Measurements from ENCODE around the gene STEAP2.
A peak's percentile ranks its signal among the peaks of the same experiment; 100 is the strongest.
"Not testable (repeated sequence)": the region's sequence is repeated elsewhere in the genome, so short reads cannot be mapped to it uniquely, and the experiment has no call there.

The STEAP2 gene

DNA sequence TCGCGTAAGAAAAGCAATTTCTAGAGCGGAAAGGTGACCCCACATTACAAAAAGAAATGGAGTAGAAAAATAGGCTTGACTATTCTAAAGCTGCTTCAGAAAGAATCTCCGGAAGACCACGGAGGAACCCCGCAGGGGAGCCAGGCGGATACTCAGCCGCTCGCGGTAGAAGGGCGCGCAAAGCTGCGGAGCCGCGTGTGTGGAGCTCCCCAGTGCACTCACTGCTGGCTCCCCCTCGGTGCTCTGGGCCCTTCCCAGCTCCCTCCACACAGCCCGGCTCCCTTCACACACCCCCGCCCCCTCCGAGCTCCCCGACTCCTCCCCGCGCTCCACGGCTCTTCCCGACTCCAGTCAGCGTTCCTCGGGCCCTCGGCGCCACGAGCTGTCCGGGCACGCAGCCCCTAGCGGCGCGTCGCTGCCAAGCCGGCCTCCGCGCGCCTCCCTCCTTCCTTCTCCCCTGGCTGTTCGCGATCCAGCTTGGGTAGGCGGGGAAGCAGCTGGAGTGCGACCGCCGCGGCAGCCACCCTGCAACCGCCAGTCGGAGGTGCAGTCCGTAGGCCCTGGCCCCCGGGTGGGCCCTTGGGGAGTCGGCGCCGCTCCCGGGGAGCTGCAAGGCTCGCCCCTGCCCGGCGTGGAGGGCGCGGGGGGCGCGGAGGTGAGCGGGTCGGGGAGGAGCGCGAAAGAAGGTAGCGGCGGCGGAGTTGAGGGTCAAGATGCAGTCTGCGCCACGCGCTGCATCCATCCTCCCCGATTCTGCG is at the start of gene STEAP2:
Gene STEAP2, plus strand, starts transcription at position 350 of the 758 bp plus-strand sequence. CDS start 13,343 bp downstream, outside the sequence.
- DNase-seq = peak; percentile 75

DNA sequence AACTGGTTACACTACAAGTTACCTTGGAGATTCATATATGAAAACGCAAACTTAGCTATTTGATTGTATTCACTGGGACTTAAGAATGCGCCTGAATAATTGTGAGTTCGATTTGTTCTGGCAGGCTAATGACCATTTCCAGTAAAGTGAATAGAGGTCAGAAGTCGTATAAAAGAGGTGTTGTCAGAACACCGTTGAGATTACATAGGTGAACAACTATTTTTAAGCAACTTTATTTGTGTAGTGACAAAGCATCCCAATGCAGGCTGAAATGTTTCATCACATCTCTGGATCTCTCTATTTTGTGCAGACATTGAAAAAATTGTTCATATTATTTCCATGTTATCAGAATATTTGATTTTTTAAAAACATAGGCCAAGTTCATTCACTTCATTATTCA is 48.0 kb upstream of the STEAP2 start:
- no peak for DNase-seq

DNA sequence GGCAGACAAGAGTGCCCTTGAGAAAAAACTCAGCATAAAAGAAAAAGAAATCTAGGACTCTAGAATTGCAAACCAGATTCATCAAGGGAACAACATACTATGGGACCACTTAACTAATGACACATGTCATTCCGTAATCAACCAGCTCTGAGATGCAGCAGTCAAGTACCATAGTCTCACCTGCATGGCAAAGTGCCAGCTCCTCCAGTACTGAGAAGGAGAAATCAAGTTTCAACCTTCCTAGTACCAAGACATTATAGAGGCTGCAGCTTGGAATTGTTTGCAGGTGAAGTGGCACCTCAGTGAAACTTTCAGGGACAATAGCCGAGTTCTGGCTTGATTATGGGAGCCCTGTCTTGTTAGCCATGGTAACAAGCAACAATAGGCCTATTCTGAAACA is 45.8 kb upstream of the STEAP2 start:
- no peak for DNase-seq

DNA sequence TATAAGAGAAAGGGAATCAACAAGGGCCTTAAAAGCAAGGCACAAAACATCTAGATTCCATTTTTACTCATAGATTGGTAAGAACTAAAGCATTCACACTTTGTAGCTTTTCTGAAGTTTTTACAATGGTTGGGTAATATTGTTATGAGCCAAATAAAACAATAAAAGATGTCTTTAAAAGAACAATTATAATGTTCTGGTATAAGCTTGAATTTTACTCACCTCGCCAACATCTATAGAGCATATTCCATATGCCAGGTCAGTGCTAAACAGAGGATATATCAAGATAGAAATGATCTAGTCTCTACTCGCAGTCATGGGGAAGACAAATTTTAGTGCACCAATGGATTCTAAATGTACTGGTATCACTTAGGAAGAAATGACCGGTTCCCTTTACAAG is 45.4 kb upstream of the STEAP2 start:
- DNase-seq = no peak

DNA sequence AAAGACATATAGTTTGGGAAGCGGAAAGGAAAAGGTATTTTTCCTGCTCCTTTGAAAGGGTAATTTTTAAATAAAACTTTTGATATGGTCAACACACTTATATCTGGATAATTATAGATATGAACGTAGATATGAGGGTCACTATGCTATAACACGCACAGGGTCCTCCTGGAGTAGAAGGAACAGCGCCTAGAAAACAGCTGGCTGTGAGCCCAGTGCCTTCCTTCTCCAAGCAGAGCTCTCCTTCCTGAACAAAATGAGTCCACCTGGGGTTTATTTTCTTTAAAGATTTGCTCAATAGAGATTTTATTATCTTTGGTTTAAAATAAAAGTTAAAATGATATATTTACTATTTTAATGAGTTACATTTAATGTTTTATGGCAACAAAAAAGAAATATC is 44.2 kb upstream of the STEAP2 start:
- DNase-seq = no peak

DNA sequence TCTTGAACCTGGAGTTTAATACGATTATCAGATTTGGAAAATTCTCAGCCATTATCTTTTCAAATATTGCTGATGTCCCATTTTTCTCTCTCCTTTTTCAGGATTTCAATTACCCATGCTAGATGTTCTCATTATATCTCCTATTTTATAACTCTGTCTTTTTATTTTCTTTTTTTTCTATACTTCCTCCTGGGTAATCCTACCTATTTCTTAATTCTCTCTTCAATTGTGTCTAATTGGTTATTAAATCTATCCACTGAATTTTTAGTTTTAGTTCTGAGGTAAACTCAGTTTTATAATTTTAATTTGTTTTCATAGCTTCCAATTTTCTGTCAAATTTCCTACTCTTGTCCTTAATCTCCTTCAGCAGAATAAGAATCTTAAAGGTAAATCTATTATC is 41.6 kb upstream of the STEAP2 start:
- no peak for DNase-seq

DNA sequence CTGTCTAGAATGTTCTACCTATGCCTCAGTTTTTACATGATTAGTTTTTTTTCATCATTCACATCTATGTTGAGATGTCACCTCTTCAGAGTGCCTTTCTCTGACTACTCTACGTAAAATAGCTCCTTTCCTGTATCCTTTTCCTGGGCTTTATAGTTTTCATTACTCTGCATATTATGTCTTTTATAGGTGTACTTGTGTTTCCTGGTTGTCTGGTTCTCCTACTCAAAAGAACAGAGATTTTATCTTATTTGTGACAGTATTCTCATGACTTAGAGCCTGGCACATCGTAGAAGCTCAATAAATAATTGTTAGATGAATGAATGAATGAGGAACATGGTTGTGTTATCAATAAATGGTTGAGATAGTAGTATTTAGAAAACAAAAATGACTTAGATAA is 39.4 kb upstream of the STEAP2 start:
- no peak for DNase-seq

DNA sequence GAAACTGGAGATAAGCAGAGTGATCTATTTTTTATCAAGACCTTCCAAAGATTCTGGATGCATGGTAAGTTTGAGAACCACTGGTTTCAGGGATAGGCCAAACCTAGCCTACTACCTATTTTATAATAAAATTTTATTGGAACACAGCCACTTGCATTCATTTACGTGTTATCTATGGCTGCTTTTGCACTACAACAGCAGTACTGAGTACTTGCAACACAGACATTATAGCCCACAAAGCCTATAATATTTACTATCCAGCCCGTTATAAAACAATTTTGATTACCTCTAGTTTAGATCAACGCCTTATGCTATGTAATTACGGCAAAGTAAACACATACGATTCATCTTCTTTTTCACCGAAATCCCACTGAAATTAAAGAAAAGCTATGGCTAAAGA is 38.9 kb upstream of the STEAP2 start:
- DNase-seq = no peak

DNA sequence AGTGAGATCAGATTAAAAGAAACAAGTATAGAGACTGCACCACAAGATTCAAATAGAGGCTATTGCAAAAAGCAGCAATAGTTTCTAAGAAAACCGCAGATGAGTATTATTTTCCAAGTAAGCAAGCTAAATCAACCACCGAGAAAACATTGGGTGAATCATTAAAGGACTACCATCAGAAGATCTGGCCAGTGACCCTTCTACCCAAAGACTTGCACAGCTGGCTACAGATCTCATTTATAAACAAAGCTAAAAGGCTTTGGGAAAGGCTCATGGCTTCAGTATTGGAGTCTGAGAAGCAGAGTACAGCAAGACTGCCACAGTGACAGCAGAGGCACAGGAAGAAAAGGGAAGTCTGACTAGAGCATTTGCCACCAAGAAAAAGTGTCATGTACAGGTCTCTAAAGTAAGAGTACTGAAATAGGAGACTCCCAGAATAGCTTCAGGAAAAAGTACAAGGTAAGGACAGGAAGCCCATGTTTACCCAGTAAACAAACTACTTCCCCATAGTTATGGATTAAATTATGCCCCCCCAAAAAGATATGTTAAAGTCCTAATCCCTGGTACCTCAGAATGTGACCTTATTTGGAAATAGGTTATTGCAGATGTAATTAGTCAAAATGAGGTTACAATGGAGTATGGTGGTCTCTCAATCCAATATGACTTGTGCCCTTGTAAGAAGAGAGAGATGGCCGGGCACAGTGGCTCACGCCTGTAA is 38.3 kb upstream of the STEAP2 start:
- DNase-seq = no peak

DNA sequence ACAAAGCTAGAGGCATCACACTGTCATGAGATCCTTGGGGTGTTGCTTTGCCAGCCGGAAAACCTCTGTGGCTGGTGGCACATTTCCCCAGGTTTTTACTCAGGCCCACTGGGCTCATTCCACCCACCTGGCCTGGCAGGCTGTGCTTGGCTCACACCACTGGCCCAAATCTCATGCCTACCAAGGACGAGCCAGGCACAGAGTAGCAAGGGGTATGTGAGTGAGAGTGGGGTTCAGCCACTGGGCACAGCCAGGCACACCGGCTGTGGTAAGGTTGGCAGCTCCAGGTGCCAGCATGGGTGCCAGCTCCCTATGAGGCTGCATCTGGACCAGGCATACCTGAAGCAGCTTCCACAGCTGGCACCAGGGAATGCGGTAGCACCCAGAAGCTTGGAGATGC is 35.9 kb upstream of the STEAP2 start:
- DNase-seq = no peak

DNA sequence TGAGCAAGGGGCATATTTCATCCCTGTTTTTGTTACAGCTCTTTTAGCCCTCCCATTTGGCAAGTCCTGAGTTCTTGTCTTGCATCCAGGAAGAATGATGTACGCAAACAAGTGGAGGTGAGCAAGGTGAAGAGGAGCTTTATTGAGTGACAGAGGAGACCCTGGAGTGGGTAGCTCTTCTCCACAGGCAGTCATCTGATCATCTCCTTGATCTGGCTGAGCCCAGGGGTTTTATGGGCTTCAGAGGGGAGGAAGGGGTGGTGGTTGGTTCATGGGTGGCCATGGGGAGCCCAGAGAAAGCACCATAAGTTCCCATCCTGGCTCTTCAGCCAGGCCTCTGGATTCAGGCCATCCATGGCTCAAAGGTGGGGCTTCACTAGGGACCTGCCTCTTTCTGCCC is 35.3 kb upstream of the STEAP2 start:
- no peak for DNase-seq

DNA sequence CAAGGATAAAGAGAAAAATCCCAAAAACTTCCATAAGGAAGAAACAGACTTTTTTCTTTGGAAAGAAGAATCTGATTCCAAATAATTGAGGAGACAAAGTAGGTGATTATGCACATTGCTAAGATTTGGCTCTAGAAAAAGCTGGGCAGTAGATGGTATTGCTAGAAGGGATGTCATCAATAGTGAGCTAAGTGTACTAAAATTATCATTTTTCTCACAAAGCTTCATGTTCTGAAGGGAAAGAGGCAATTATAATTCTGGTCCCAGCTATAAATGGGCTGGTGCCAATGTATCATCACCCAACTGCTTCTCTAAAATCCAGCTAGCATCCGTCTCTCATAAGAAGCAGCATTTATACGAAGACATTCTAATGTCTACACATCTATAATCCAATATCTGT is 33.4 kb upstream of the STEAP2 start:
- no peak for DNase-seq

DNA sequence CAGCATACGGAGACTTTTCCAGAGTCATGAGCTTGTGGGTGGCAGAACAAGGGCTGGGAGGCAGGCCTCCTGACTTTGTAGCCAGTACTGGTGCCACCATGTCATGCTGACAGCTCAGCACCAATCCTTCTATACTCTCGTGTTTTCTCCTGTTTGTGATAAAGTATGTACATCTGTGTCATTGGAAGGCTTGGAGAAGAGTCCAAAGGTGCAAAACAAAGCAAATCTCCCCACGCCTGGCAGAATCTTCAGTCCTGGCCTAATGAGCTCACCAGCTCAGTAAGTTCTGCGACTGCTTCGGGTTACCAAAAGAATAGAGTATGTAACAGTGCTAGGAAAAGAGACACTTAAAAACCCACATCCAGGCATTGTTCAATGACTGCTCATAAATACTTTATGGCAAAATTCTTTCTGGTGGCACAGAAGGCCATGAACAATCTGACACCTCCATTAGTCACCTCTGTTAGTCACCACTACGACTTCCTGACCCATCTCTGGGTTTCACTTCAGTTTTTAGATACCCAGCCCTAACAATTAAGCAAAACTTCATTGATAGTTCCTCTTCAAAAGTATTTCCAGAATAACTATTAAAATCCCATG is 32.8 kb upstream of the STEAP2 start:
- no peak for DNase-seq

DNA sequence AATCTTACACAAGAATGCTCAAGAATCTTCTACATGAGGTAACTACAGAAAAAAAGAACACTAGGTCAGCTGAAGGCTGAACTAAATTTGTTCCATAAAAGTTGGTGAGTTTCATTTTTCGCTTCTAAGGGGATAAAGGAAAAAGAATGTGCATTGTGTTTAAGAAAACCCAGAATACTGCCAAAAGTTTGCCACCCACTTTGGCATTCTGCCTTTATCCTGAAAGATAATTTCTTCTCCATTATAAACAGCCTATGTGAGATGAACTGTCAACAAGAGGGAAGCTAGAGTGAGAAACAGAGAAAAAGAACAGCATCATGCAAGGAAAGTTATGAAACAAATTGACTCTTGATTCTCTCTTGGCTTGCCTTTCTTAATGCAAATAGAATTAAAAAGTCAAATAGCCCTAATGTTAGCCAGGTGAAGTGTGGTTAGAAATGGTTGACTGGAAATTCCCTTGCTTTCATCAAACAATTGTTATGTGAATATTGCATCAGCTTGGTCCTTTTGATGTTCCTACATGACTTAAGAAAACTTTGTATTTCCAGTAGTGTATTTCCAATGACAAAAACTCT is 31.4 kb upstream of the STEAP2 start:
- no peak for DNase-seq

DNA sequence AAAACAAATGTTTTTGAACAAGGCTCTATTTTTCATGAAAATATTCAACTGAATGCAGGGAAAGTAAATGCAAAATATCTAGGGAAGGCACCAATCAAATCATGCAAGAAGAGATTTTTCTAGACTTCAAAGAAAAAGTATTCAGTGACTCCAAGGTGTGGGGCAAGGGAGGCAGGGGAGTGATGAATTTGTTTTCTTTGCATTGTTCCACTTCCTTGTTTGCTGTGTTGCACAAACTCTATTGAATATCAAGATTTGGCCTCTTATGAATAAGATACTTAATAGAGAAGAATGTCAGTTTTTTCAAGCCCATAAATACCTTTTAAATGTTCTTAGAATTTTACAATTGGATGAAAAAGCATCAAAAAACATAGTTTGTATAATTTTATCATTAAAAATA is 30.9 kb upstream of the STEAP2 start:
- no peak for DNase-seq

DNA sequence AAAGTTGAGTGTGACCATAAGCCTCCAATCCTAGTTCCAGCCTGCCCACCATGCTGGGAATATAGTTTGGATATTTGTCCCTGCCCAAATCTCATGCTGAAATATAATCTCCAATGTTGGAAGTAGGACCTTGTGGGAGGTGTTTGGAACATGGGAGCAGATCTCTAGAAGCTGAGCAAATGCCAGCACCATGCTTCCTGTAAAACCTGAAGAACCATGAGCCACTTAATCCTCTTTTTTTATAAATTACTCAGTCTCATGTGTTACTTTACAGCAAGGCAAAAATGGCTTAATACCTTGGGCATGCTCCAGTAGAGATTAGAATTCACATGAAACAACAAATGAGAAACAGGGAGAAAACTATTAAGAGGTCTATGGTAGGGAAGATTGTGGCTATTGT is 30.1 kb upstream of the STEAP2 start:
- no peak for DNase-seq

DNA sequence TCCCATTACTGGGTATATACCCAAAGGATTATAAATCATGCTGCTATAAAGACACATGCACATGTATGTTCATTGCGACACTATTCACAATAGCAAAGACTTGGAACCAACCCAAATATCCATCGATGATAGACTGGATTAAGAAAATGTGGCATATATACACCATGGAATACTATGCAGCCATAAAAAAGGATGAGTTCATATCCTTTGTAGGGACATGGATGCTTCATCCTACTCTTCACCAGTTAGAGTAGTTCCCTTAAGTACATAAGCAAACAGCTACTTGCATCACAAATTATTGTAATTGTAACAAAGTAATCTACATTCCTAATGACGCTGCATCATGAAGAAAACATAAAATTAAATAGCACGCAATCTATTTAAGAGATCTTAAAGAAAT is 25.2 kb upstream of the STEAP2 start:
- DNase-seq = not testable (repeated sequence)

DNA sequence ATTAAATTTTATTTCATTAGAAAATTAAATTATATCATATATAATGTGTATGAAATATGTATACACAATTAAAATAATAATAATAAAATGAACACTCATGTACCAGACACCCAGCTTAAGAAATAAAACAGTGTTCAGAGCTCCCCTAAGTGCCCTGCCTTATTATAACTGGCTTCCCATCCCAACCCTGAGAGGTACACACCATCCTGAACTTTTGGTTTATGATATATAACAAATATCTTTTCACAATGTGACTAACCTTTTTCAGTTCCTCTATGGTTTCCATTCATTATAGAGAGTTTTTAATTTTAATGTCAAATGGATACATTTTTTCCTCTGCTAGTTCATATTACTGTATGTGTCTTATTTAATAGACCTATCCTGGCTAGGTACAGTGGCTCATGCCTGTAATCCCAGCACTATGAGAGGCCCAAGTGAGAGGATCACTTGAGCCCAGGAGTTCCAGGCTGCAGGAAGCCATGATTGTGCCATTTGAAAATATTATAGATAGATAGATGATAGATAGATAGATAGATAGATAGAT is 24.0 kb upstream of the STEAP2 start:
- DNase-seq = no peak

DNA sequence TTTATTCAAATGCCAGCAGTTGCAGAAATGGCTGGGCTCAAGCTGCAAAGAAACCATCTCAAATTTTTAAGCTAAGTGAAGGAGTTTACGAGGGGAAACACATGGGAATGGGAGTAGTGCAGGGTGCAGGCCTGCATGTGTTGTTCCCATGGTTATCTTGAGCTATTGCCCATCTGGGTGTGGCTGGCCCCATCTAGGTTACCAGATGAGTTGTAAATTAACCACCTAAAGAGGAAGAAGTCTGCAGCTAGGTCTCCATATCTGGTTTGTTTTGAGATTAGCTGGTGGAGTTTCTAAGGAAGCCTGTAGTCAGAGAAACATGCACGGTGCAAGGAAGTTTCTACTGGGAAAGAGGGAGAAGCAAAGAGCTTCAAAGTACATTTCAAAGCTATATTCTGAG is 23.3 kb upstream of the STEAP2 start:
- DNase-seq = no peak

DNA sequence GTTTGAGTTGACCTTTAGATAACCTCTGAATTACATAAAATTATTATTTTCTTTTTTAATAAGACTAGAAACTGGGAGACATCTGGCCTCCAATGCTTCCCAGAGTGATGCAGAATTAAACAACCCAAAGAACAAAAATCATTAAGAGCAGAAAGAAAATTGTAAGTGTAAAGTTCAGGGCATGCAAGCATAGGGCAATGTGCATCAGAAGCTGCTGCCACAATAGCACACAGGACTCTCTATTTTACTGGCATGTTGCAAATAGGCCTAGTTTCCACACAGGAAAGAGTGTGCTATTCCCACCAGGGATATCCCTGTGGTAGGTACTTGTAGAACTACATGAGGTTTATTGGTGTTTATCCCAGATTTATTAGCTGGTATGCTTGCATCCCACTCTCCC is 20.5 kb upstream of the STEAP2 start:
- no peak for DNase-seq

DNA sequence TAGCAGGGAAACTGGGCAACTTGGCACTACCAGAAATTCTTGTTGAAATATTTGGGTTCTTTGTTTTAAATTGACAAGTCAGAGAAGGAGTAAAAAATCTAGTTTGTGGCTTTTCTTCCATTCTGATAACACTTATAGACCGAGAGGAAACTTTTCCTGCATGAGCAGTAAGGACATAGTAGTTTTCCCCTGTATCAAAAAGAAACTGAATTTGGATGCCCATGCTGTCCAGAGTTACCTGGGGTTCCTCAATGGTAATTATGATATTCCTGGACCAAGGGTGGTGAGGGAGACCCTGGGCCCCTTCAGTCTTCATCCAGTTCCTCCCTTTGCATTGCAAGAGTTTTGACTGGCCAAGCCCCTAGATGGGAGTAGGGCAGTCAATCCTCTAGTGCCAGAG is 19.9 kb upstream of the STEAP2 start:
- no peak for DNase-seq

DNA sequence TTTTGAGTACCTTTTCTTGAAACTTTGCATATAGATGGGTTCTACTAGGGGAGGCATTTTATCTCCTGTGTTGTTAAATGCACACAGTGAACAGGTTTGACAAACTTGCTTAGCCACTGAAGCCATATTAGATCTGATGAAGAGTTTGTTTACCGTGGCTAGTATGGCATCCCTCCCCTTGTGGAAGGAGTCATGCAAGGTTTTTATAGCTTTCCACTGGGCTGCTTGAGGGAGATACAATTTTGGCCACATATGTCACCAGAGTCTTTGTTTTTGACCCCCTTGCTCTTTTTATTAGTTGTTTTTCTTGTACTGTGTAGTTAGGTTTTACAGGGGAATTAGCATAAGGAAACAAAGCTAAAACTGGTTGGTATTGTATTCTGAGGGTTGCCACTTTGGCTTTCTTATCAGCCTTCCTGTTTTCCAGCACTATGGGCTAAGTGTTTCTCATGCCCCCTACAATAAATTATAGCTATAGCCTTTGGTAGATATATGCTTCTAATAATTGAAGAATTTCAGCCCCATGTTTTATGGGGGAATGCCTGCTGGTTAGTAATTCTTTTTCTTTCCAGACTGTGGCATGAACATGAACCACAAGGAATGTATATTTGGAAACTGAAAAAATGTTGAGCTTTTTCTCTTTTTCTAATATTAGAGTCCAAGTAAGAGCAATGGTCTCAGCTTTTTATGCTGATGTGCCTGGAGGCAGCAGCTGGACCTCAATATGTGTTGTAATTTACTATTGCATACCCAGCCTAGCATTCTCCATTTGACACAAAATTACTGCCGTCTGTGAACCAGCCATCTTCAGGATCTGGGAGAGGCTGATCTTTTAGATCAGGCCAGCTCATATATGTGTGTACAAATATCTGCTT is 18.4 kb upstream of the STEAP2 start:
- DNase-seq = no peak

Data from NCI-H748 treated with DMSO at 0.1 percent for 48 hours (cell line).